ENCODE data around the gene PML.

DNA sequence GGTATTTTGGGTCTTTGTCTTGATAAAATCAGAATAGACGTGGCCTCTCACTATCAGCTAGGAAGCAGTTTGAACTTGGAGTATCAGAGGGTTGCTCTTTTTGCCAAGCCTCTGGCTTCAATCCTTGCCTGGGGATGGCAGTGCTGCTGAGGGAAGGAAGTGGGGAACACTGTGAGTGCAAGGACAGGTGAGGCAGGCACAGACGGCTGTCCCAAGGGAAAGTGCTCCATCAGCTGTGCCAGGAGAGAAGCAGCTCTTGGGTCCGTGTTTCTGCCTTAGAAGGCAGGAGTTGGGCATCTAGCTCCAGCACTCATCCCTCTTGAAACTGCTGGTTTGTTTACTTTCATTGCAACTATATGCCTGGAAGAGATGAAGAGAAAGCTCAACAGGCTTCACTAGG lies 33.2 kb downstream of the PML start:
- TF ChIP-seq, protein P1, sequence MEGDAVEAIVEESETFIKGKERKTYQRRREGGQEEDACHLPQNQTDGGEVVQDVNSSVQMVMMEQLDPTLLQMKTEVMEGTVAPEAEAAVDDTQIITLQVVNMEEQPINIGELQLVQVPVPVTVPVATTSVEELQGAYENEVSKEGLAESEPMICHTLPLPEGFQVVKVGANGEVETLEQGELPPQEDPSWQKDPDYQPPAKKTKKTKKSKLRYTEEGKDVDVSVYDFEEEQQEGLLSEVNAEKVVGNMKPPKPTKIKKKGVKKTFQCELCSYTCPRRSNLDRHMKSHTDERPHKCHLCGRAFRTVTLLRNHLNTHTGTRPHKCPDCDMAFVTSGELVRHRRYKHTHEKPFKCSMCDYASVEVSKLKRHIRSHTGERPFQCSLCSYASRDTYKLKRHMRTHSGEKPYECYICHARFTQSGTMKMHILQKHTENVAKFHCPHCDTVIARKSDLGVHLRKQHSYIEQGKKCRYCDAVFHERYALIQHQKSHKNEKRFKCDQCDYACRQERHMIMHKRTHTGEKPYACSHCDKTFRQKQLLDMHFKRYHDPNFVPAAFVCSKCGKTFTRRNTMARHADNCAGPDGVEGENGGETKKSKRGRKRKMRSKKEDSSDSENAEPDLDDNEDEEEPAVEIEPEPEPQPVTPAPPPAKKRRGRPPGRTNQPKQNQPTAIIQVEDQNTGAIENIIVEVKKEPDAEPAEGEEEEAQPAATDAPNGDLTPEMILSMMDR (IDR thresholded peaks at IDR 0.05; ENCODE audit: low read length): no peak
- TF ChIP-seq EZH2 (optimal IDR thresholded peaks at IDR 0.05; ENCODE audit: low read depth, low read length) (no peak), EZH2phosphoT487 (IDR thresholded peaks at IDR 0.05; ENCODE audit: low read length) (no peak)
